GM19035 (cell line): Measurements from ENCODE around the gene CHST15.

Experiments used
- ATAC-seq: cut with Tn5 transposase; IDR thresholded peaks from one replicate; pipeline ENCODE4 v1.9.1; 2021; ENCODE audit not compliant: unreplicated experiment

The CHST15 gene

DNA sequence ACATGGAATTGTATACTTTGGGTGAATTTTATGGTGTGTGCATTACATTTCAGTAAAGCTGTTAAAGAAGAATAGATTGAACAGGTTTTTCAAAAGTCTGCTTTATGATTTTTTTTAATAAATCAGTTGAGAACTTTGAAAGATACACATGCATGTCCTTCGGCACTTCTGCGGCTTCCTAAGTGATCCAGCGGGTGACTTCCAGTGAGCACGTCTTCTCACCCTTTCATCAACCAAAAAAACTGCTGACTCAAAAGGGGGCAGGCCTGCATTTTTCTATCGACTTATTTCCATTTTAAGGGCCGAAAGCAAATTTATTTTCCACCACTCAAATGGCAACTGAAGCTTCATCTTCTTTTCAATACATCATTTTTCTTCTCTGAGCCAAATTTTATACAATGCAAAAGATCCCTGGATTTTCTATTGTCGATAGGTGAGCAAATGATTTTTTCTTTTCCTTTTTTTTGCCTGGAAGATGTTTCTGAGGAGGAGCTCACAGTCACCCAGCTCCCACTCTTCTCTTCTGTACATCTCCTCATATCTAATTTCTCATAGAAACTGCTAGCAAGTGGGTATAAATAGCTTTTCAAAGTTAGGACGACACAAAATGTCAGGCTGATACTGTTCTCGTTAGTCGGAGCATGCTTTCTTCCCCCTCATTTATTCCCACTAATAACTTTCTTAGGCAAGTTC lies 10.2 kb downstream of the CHST15 start:
- no peak for ATAC-seq

DNA sequence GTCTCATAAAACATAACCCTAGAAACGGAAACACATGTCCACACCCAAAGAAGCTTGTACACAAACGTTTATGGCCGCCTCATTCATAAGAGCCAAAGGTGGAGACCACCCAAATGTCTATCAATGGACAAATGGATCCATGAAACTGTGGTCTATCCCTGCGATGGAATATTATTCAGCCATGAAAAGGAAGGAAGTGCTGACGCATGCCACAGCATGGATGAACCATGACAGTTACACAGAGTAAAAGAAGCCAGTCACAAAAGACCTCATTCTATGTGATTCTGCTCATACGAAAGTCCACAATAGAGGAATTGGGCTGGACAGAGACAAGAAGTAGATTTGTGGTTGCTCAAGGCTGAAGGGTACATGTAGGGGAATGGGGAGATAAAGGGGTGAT lies 10.8 kb downstream of the CHST15 start:
- ATAC-seq: no peak

DNA sequence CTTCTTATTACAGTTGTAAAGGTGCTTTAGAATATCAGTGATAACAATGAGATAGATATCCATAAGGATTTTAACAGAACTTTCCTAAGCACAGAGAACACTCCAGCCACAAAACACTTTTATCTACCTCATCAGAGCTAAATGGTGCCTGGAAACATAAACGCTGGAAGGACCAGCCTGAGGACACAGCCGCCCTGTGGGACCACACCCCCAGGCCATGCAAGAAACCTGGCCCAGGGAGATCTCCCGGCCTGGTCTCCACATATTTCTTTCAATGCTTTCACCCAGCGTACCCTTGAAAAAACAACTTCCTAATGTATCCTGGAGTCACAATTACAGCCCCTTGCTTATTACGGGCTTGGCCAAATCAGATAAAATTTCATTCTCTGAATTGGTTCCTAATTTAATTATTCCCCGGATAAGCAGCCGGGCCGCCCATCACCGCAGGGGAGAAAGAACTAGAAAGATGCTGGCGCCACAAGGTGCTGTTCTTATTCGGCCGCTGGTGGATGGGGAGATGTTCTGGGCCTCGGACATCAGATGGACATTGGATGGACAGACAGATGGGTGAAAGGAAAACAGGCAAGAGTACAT lies 11.8 kb downstream of the CHST15 start:
- ATAC-seq: no peak

DNA sequence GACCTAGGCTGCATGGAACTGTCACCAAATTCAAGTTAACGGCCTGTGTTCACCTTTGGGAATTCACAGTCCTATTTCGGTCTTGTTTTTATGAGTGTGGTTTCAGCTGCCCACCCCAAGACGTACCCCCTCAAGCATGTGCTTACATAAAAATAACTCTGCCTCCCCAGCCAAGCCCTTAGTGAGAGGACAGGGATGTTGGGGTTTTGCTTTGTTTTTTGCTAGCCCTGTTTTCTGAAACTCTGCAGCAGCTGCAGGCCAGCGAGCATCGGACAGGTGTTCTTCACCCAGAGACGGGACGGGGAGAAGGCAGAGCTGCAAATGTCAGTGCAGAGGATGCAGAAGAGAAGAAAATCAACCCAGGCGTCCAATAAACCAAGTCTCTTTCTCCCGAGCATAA lies 13.5 kb downstream of the CHST15 start:
- ATAC-seq: no peak

DNA sequence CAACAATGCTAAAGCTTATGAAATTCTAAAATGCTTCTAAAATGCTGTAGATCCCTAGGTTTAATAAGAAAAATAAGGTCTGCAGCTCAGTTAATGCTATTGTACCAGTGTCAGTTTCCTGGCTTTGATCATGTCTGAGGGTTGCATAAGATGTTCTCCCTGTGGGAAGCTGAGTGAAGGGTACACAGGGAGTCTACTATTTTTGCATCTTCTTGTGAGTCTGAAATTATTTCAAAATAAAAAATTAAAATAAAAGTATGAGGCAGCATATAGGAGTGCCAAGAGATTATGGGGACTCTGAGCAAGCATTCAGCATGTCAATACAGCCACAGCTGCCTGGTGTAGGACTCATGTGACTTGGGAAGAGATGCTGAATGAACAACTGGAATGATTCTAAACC lies 14.7 kb downstream of the CHST15 start:
- no peak for ATAC-seq

DNA sequence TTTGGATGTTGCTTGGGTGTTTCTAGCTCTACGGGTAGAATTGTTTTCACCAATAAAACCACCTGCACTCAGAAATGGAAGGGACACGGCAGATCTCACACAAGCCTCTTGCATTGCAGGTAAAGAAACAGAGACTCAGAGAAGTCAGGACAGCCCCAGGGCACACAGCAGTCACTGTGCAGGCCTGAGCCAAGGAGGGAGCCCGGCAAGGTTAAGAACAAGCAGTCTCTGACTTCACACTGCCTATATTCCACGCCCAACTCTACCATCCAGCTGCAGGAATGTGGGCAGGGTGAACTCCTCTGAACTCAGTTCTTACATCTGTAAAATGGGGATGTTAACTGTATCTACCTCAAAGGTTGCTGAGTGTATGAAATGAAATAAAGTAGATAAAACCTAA lies 15.4 kb downstream of the CHST15 start:
- no peak for ATAC-seq

DNA sequence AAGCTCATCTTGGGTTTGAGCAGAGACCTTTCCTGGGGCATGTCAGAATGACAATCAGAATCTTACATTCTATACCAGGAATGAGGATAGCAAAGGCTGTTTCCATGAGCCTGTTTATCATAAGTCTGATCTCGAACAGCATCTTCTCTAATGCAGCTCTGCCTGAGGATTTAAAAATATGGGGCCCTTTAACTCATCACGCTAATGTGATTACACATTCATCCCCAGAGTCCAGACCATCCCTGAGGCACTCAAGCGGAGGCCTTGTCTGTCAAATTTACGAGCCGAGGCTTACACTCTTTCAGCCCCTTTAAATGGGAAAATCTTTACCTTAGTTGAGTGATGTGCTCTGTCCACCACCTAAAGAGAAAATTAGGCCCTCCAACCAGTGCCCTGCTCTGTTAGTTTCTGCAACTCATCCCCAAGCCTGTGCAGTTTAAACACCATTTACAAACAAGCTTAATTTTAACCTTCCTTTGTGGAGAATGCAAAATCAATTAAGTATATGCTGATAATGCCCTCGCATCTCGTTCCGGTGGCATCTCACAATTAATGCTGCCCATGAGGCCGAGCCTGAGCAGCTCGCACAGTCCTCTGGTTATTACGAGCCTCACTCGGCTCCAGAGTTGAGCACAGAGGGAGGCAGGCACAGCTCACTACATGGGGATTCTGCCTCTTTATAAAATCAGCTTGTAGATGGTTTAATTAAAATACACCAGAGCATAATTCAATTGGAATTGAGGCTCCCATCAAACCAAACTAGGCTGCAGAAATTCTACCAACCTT lies 16.0 kb downstream of the CHST15 start:
- no peak for ATAC-seq

DNA sequence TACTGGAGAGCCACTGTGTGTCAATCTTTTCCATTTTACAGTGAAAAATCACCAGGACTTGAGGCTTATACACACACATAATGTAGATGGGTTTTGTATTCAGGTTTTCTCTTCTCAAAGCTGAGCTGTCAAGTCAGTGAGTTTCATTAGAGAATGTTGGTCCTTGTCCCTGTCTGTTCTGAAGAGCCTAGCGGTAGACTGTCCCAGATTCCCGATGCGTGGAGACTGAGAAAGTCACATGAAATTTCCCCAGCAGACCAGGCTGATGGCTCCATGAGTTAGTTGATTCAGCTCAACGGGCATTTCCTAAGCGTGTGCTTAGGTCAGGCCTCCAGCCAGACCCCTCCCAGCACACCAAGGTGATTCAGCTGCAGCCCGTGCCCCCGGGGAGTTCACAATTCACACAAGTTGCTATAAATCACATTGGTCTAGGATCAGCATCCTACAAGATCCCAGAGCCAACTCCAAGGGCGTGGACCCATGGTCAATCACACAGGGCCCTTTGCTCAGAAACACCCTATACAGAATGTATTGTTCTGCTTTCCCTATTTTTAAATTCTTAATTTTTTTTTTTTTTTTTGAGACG lies 17.2 kb downstream of the CHST15 start:
- ATAC-seq: no peak

DNA sequence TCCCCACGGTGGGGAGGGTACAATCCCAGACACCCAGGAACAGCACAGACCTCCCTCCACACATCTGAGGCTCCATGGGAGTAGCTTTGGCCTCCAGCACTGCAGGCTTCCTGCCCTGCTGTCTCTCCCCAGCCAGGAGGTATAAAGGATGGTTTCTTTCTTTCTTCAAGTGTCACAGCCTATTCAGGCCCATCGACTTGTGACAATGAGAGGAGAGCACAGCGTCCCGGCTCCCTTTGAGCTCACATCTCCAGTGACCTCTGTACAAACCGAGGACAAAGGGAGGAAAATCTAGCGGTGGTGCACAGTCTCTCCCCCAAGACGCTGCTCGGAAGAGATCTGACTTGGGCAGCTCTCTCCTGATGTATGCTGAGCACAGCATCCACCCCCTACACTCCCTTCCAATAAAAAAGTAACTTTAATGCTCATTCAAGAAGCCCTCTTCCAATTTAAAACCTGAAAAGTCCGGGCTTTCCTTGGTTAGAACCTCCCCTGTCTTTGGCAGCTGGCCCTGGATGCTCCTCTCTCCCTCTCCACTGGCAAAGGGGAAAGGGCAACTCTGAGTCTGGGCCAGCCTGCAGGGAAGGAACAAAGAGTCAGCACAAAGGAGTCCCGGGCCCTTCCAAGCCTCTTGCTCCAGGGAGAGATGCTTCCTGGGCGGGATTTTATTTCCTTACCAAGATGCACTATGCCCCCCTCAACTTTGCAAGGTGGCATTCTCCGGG lies 18.0 kb downstream of the CHST15 start:
- no peak for ATAC-seq

DNA sequence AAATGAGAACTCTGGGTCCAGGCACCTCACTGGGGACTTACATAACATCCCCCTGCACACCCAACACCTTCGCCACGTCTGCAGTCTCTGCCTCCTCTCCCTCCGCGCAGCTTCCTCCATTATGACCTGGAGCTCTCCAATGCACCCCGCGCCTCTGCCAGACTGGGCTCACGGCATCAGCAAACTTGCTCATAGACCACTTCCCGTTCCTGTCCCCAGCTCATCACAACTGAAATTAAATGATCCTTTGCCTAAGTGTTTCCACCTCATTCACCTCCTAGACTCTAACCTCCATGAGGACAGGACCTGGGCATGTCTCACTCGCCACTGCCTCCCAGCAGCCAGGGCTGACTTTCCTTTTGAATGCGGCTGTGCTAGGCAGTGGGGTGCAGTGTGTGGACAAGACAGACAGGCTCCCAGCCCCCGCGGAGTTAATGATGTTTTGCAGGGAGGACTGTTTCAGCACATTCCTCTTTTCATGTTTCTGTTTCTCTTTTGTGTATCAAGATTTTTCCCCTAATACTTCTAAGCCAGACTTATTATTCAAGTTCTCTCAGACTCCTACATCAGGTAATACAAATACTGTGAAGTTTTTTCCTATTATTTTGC lies 18.8 kb downstream of the CHST15 start:
- ATAC-seq: no peak

DNA sequence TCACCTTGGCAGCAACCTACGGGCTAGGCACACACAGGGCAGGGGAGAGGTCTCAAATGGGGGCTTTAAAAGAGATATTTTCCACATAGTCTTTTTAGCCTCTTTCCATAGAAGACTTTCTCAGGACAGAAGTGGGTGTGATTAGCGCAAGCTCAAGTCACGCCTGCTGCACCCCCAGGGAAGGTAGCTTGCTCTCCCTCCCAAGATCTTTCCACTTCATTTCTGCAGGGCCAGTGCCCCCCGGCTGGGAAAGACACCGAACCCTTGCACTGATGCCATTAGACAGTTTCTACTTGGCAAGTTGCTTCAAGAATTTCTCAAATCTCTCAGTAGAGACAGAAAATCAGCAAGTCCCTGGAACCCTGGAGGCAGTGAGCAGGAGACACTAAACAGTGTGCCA lies 19.4 kb downstream of the CHST15 start:
- ATAC-seq: no peak

DNA sequence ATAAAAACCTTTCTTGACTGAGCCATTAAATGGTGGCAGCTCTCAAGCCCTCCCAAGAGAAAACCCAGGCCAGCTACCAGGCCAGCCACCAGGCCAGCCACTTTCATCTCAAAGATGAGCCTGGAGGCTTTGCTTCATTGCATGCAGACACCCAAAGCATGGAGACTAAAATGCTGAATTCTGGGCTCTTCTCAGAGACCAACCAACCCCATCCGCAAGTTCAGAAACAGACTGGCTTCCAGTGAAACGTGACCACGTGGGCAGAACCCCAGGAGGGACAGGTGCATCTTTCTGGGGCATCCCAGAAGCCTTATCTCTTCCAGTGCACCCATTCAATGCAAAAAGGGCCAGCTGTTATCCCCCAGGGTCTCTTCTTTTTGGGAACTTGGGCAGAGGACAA lies 20.9 kb downstream of the CHST15 start:
- ATAC-seq: no peak

DNA sequence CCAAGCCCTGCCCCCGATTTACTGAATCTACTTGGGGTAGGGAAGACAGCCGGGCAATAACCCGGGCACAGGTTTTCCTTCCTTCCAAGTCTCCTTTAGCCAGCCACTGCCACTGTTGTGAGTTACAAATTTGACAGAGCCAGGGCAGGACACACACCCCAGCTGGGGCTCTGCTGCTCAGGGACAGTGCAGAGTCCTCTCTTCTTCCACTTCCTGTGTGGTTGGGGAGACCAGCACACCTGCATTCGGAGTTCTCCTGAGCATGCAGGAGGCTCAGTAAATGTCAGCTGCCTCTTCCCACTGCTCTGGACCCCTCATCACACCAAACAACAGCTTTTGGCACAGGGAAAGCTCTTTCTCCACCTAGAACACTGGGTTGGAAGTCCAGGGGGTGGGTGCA lies 21.3 kb downstream of the CHST15 start:
- ATAC-seq: no peak

DNA sequence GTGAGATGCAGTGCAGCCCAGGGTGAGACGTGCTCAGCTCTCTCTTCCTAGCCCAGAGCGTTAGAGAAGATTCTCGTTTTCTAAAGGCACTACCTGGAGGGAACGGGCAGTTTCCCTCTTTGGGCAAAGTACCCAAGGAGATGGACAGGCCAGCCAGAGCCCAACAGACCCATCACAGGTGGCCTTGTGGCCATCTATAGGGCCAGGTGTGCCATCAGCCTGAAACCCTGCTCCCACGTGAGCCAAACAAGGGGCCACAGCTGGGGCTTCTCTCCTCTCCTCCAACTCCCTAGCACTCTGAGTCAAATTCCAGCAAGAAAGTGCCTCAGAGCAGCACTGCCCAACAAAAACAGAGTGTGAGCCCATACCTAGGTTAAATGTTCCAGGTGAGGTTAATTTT lies 22.3 kb downstream of the CHST15 start:
- no peak for ATAC-seq

DNA sequence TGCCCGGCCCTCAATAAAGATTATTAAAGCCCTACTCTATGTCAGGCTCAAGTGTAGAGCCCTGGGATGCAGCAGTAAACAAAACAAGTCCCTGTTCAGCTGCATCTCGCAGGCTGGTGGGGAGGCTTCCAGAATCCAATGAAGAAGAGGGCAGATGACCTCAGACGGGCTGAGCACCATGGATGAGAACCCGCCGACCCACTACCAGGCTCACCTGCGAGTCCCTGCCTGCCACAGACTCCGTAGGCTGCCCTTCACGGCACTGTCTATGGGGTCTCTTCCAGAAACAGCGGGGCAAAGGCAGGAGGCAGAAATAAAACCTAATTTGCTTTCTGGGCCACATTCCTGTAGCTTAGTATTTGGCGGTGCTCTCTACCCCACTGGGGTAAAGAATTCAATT lies 22.7 kb downstream of the CHST15 start:
- ATAC-seq: no peak

DNA sequence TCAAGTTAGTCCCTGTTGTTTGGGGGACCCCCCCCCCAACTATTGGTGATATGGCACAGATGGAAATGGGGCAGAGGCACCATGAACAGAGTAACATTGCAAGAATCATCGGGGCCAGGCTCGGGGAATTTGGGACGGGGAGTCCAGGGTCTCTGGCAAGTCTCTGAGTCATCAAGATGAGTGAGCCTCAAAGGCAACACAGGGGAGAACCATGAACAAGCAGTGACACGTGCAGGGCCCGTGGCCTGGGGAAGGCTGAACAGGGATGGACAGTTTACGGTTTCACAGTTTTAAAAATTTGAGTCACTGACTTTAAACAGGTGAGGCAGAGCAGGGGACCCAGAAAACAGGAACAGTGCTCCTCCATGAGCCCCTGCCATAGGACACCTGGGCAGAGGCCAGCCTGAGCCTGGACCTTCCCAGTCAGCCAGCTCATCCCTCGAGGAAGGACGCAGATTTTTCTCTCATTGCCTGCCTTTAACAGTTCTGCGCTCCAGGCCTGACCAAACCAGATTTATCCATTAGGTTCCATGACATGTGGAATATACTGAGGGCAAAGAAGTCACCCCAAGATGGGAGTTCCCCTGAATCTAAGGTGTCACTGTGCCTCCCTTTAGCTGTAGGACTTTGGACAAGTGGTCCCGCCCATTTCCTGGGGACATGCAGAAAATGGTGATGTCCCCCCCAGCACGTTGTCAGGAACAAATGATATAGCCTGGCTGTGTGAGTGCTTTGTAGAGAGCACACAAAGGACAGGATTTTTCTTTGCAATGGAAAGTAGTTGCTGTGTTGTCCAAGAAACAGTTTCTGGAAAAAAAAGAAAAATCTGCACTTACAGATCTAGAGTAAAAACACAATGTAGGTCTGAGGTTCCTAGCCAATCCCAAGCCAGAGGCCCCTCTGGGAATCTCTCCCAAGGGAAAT lies 23.8 kb downstream of the CHST15 start:
- ATAC-seq: no peak

DNA sequence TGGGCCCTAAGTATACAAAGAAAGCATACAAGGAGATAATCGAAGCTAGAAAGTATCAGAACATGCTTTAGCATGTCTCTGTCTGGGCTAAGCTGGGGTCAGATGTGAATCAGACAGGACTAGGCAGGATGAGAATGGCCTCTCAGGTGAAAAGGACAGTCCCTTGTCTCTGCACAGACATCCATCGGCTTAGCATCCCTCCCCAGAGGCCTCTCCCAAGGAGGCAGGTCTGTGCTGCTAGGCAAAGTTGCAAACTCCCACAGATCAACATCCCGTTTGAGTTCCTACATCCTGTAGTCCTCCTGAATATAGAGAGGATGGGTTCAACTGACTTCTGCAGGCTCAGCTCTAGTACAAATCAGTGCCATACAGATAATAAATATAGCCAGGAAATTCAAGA lies 24.5 kb downstream of the CHST15 start:
- ATAC-seq: no peak

DNA sequence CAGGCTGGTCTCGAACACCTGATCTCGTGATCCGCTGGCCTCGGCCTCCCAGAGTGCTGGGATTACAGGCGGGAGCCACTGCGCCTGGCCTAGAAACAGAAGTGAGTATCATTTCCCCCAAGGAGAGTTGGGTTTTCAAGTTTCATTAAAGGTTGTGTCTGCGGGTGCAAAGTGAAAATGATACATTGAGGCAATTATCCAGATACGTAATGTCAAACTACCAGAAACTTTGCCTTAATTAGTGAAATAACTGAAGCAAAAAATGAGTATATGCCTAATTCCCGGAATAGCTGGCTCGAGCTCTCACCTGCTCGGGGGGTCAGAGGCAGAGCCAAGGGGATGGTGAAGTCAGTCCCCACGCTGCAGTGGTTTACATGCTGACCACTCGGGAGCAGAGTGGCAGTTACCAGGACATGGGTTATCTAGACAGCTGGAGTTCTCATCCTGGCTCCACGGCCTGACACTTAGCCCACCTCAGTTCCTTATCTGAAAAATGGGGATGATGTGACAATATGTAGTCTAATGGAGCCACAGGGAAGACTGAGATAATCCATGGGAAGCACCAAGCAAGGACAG lies 25.5 kb downstream of the CHST15 start:
- no peak for ATAC-seq
